GM19455 (cell line): ENCODE results near the gene TBC1D5.

Experiments used
- ATAC-seq: cut with Tn5 transposase; IDR thresholded peaks from one replicate; pipeline ENCODE4 v1.9.1; 2021; ENCODE audit not compliant: unreplicated experiment

TBC1D5 gene

GRCh38 chr3:17243621-17244020 is 498.8 kb downstream of the TBC1D5 start:
- ATAC-seq, result no peak

- ATAC-seq, result no peak
Observed at GRCh38 chr3:17239417-17239816, 503.0 kb downstream of the TBC1D5 start.

- no peak for ATAC-seq
Observed at GRCh38 chr3:17238023-17238422, 504.4 kb downstream of the TBC1D5 start.

- ATAC-seq, result no peak
Observed at GRCh38 chr3:17235310-17235709, 507.1 kb downstream of the TBC1D5 start.

GRCh38 chr3:17234382-17234781 is 508.0 kb downstream of the TBC1D5 start:
- no peak for ATAC-seq

- peak; percentile 88 for ATAC-seq
Observed at GRCh38 chr3:17233398-17233800, 509.0 kb downstream of the TBC1D5 start.

GRCh38 chr3:17232442-17232841 is 510.0 kb downstream of the TBC1D5 start:
- no peak for ATAC-seq

- ATAC-seq, result no peak
Observed at GRCh38 chr3:17231537-17232261, 510.7 kb downstream of the TBC1D5 start.

- ATAC-seq, result no peak
Observed at GRCh38 chr3:17227472-17227871, 515.0 kb downstream of the TBC1D5 start.

- ATAC-seq, result no peak
Observed at GRCh38 chr3:17221529-17221928, 520.9 kb downstream of the TBC1D5 start.

GRCh38 chr3:17219593-17219992 is 522.8 kb downstream of the TBC1D5 start:
- no peak for ATAC-seq

GRCh38 chr3:17218587-17218986 is 523.8 kb downstream of the TBC1D5 start:
- no peak for ATAC-seq

- no peak for ATAC-seq
Observed at GRCh38 chr3:17217588-17217987, 524.8 kb downstream of the TBC1D5 start.

- ATAC-seq, result no peak
Observed at GRCh38 chr3:17213102-17213501, 529.3 kb downstream of the TBC1D5 start.

GRCh38 chr3:17207979-17208378 is 534.5 kb downstream of the TBC1D5 start:
- no peak for ATAC-seq

GRCh38 chr3:17207019-17207418 is 535.4 kb downstream of the TBC1D5 start:
- no peak for ATAC-seq

GRCh38 chr3:17204049-17204650 is 538.3 kb downstream of the TBC1D5 start:
- ATAC-seq, result no peak

- ATAC-seq, result no peak
Observed at GRCh38 chr3:17201538-17201937, 540.9 kb downstream of the TBC1D5 start.

- ATAC-seq, result peak; percentile 83
Observed at GRCh38 chr3:17195856-17196604, 546.4 kb downstream of the TBC1D5 start.

GRCh38 chr3:17195192-17195611 is 547.2 kb downstream of the TBC1D5 start:
- peak; percentile 88 for ATAC-seq

- ATAC-seq, result no peak
Observed at GRCh38 chr3:17194116-17194515, 548.3 kb downstream of the TBC1D5 start.

- ATAC-seq, result no peak
Observed at GRCh38 chr3:17192995-17193394, 549.4 kb downstream of the TBC1D5 start.
